NCI-H1105 (cell line): ENCODE results near the gene RAB20.
A peak's percentile ranks its signal among the peaks of the same experiment; 100 is the strongest.
"Not testable (repeated sequence)": the region's sequence is repeated elsewhere in the genome, so short reads cannot be mapped to it uniquely, and the experiment has no call there.

Experiments used
- DNase-seq: peaks from one replicate; lab custom pipeline; 2025; lab: John Stamatoyannopoulos, UW

The RAB20 gene

GRCh38 chr13:110561344-110562035 is at the start of gene RAB20:
TSS of gene RAB20 (minus strand) at chr13:110561722. CDS start at chr13:110561519, 203 bp downstream.
- DNase-seq, result peak; percentile 66

DNA sequence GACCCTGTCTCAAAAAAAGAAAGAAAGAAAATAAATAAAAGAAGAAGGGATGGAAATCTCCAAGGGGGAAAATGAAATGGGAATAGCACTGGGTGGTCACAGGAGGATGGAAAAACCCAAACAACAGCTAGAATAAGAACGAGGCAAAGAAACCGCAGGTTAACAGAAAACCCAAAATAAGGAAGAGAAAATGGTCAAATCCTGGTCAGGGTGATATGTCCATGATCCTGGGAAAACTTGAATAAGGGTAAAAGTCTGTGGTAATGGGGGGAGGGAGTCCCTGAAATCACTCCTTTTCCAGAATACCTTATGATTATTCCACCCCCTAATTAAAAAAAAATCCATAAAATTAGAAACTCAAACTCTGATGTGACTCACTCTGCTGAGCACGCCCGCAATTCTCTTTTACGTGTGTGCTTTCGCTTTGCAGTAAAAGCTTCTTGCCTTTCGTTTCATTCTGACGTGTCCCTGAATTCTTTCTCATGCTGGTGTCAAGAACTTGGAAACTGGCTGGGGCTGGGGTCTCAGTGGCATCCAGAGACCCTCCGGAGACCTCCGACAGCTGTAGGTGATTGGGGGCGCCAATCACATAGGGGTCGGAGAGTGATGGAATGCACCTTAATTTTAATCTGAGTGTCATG is 49.6 kb upstream of the RAB20 start:
- DNase-seq, result no peak

DNA sequence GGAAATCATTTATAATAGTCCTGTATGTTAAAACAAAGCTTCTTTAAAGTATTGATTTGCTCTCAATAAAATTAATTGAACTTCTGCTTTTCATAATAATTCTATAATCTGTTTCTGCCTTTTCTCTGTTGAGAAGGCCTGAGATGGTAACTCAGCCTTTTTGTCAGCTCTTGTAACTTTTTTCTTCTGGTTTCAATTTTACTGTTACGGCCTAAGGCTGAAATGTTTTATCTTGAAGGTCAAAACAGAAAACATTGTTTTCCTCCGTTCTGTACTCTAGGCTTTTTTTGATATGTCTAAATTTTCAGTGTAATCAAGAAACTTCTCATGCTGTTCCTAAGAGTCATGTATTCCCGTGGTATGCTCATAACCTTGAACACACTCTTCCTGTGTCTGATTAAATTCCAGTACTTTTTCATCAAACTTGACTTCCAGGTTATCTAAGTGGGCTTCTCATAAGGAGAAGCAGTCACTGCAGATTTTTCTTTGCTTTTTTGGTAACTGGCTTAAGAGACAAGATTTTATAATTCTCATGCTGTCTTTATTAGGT is 46.2 kb upstream of the RAB20 start:
- DNase-seq, result no peak

- DNase-seq, result not testable (repeated sequence)
Observed at GRCh38 chr13:110606281-110606680, 44.8 kb upstream of the RAB20 start.

- no peak for DNase-seq
Observed at GRCh38 chr13:110605132-110605531, 43.6 kb upstream of the RAB20 start.

GRCh38 chr13:110600980-110601379 is 39.5 kb upstream of the RAB20 start:
- DNase-seq, result no peak

- no peak for DNase-seq
Observed at GRCh38 chr13:110600261-110600819, 38.8 kb upstream of the RAB20 start.

DNA sequence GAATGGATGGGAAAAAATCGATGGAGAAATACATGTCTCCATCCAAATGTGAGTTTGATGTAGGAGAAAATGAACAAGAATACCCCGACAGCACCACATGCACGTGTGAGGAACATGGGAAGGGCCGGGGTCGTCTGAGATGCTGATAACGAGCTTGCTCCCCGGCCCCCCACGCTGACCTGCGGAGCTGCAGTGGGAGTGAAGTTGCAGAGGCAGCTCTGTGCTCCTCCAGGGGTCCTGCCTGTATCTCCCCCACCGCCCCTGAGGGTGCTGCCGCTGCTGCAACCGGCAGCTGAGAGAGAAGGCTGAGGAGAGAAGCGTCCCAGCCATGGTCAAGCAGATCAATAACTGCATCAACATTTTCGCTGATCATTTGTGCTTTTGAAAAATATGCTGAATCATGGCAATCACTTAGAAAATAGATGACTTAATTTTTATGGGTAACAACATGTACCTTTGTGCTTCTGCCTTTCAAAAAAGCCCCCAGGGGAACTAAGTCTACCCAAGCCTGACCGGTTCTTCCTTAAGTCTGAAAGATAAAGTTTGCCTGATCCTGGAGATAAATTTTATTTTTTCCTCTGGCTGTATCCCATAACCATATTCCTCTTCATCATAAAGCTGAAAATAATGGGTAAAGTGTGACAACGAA is 35.6 kb upstream of the RAB20 start:
- no peak for DNase-seq

- DNase-seq, result peak; percentile 54
Observed at GRCh38 chr13:110593430-110594130, 32.1 kb upstream of the RAB20 start.

GRCh38 chr13:110592665-110593064 is 31.1 kb upstream of the RAB20 start:
- no peak for DNase-seq

DNA sequence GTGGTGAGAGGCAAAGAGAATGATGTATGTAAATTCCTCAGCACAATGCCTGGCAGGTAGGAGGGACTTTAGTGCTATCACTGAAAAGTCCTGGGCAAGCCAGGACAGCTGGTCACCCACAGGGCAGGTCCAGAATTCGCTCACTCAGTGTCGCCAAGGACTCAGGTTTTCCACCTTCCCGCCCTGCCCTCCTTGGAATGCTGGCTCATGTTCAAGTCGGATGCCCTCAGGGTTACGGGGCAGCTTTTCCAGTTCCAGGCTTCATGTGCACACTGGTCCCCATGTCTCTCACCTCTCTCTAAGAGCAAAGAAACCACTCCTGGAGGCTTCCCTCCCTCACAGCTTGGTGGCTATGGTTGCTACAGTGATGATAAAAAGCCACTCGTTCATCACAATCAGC is 29.1 kb upstream of the RAB20 start:
- DNase-seq, result no peak

DNA sequence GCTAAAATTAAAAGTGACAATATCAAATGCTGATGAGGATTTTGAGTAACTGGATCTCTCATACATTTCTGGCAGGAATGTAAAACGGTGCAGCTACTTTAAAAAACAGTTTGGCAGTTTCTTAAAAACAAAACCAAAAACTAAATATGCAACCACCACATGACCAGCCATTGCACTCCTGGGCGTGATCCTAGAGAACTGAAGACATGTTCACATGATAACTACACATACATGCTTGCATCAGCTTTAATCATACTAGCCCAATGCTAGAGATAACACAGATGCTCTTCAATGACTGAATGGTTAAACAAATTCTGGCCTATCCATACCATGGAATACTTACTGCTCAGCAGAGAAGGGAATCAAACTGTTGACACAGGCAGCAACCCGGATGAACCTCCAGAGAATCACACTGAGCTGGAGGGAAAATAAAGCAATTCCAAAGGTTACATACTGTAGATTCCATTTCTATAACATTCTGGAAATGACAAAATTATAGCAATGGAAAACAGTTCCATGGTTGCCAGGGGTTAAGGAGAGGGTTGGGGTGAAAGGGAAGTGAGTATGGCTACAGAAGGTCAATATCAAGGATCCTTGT is 28.4 kb upstream of the RAB20 start:
- no peak for DNase-seq

GRCh38 chr13:110583178-110583865 is 21.8 kb upstream of the RAB20 start:
- DNase-seq, result no peak

GRCh38 chr13:110582421-110582954 is 21.0 kb upstream of the RAB20 start:
- no peak for DNase-seq

DNA sequence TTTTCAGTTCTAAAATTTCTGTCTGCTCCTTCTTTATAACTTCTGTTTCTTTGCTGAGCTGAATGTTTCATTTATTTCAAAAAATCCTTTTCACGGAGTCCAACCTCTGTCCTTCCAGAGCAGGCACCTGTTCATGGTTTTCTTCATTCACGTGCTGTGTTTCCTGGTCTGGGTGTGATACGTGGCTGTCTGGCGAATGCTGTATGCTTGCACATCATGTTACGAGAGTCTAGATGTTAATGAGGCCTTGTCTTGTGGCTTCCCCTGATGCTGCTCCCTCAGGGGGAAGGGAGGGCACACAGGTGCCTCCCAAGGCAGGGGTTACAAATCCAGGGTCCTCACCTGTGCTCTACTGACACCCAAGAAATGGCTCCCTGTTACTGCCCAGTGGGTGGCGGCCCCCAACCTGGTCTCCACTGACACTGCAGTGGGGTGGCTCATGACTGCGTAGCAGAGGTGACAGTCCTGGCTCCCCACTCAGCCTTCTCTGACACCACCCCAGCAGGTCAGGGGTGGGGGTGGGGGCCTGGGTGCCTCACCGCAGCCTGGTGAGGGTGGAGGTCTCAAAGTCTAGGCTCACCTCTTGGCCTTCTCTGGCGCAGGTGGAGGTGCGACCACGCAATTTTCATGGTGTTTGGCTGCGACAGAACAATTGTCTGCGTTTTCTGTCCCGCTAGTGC is 20.1 kb upstream of the RAB20 start:
- no peak for DNase-seq

DNA sequence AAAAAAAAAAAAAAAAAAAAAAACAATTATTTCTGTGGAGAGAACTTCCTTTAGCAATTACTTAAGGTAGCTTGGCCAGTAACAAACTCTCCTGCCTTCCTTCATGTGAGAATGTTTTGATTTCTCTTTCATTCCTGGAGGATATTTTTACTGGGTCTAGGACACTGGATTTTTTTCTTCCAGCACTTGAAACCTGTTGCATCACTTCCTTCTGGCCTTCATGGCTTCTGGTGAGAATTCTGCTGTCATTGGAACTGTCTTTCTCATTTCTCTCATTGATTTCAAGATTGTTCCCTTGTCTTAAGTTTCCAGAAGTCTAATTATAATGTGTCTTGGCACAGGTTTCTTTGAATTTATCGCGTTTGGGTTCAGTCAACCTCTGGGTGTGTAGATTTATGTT is 19.3 kb upstream of the RAB20 start:
- DNase-seq, result no peak

DNA sequence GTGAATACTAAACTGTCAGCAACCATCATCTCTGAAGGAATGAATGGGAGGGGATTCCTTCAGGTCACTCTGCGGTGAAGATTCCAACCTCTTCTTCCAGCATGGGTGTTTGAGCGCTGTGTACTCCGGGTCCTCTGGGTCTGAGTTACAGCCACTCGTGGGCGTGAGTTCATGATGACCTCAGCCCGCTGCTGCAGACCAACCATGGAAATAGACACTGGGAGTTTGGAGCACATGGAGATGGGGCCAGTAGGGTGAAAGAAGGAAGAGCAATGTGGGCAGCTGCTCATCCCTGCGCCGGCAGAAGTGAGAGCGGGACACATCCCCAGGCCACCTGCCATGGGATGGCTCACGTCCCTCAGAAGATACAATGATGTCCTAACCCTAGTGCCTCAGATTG is 16.8 kb upstream of the RAB20 start:
- no peak for DNase-seq

GRCh38 chr13:110576736-110577476 is 15.4 kb upstream of the RAB20 start:
- DNase-seq, result no peak

- DNase-seq, result no peak
Observed at GRCh38 chr13:110576070-110576394, 14.5 kb upstream of the RAB20 start.
